Osteoblast (primary cell): ENCODE results near the gene TLCD4. TPM values are rescaled to one million over a fixed set of nuclear protein-coding genes. Genes with fewer than 3 reads are reported as not detected.
A peak's percentile ranks its signal among the peaks of the same experiment; 100 is the strongest.

Experiments
- DNase-seq: peaks from one replicate; pipeline ENCODE4 v3.0.0; 2011; ENCODE audit warnings: low spot score, mixed read lengths; ENCODE audit not compliant: insufficient read length; ENCODE audit errors: missing footprints
- H2AFZ ChIP-seq: 2 replicates; pipeline ENCODE4 v1.6.0; 2011; ENCODE audit warnings: mild to moderate bottlenecking, low read length
- H3K27ac ChIP-seq: 2 replicates; pipeline ENCODE4 v1.5.1; 2011; ENCODE audit warnings: mild to moderate bottlenecking, low read depth, low read length, moderate library complexity
- H3K27me3 ChIP-seq: 2 replicates; pipeline ENCODE4 v1.6.0; 2012; ENCODE audit warnings: mild to moderate bottlenecking, control low read depth, inconsistent platforms, low read length, moderate library complexity; ENCODE audit not compliant: insufficient read depth
- H3K36me3 ChIP-seq: 2 replicates; pipeline ENCODE4 v1.5.1; 2011; ENCODE audit warnings: mild to moderate bottlenecking, low read length, control low read depth, moderate library complexity; ENCODE audit not compliant: insufficient read depth
- H3K4me1 ChIP-seq: 2 replicates; pipeline ENCODE4 v1.5.1; 2011; ENCODE audit warnings: mild to moderate bottlenecking, low read length, control low read depth, moderate library complexity; ENCODE audit not compliant: insufficient read depth
- H3K4me2 ChIP-seq: 2 replicates; pipeline ENCODE4 v1.6.0; 2011; ENCODE audit warnings: mild to moderate bottlenecking, low read length; ENCODE audit not compliant: insufficient read depth
- H3K4me3 ChIP-seq: fragments of 200-600 bp; sonication (generic); 3 replicates; pipeline ENCODE4 v1.5.1; 2012; ENCODE audit warnings: mild to moderate bottlenecking, low read length, inconsistent platforms; ENCODE audit not compliant: insufficient read depth
- H3K79me2 ChIP-seq: 2 replicates; pipeline ENCODE4 v1.6.0; 2012; ENCODE audit warnings: mild to moderate bottlenecking, low read length, control low read depth, inconsistent platforms; ENCODE audit not compliant: insufficient read depth
- H3K9me3 ChIP-seq: 2 replicates; pipeline ENCODE4 v1.5.1; 2011; ENCODE audit warnings: low read depth, low read length, control low read depth
- H4K20me1 ChIP-seq: 2 replicates; pipeline ENCODE4 v1.6.0; 2012; ENCODE audit warnings: mild to moderate bottlenecking, low read length, control low read depth; ENCODE audit not compliant: insufficient read depth
- CTCF ChIP-seq: IDR thresholded peaks from 2 replicates; pipeline ENCODE4 v1.5.1; 2011; ENCODE audit warnings: mild to moderate bottlenecking, low read depth, low read length, moderate library complexity; ENCODE audit errors: extremely low read depth
- total RNA-seq: library from RNA; depleted of rRNA; stranded (reverse); fragments of >200 nt; gene quantifications from 2 replicates; pipeline ENCODE4 v1.2.3, GENCODE V29; 2012

Gene TLCD4
- total RNA-seq, 1 donor = 2.2 TPM

GRCh38 chr1:95076034-95076433 lies 41.1 kb upstream of the TLCD4 start:
- no peak overlapping the region for H3K4me3 ChIP-seq
- H2AFZ ChIP-seq = no peak overlapping the region
- no peak overlapping the region for H3K27ac ChIP-seq
- no peaks in the 10 kb centered on the region for H3K36me3 ChIP-seq
- H3K4me1 ChIP-seq = peaks cover 12% of the 10 kb centered on the region
- peaks cover 11% of the 10 kb centered on the region for H3K27me3 ChIP-seq
- H4K20me1 ChIP-seq = no peaks in the 10 kb centered on the region
- no peak for DNase-seq
- no peak for TF ChIP-seq CTCF
- no peak overlapping the region for H3K4me2 ChIP-seq
- H3K9me3 ChIP-seq = no peaks in the 10 kb centered on the region
- no peaks in the 10 kb centered on the region for H3K79me2 ChIP-seq

DNA sequence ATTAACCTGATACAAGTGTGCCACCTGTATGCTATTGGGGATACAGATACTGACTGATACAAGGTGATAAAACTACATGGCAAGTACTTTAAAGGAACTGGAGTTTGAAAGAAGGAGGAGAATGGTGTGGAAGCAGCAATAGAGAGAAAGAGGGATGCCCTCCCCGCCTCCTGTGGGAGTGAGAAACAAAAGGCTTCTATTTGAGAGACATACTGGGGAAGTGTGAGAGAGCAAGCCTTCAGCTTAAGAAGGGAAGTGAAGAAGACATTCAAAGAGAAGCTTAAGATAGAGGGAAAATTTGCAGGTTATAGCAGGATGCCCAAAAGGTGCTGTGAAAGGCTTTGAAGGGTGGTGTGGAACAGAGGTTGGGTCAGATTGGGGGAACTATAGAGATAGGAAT lies 36.7 kb upstream of the TLCD4 start:
- H3K27ac ChIP-seq = no peak overlapping the region
- H3K36me3 ChIP-seq = no peaks in the 10 kb centered on the region
- H3K79me2 ChIP-seq = no peaks in the 10 kb centered on the region
- H4K20me1 ChIP-seq = no peaks in the 10 kb centered on the region
- H3K4me1 ChIP-seq = no peaks in the 10 kb centered on the region
- DNase-seq = no peak
- peaks cover 11% of the 10 kb centered on the region for H3K27me3 ChIP-seq
- no peak for TF ChIP-seq CTCF
- H2AFZ ChIP-seq = no peak overlapping the region
- H3K4me3 ChIP-seq = no peak overlapping the region
- no peak overlapping the region for H3K4me2 ChIP-seq
- no peaks in the 10 kb centered on the region for H3K9me3 ChIP-seq

DNA sequence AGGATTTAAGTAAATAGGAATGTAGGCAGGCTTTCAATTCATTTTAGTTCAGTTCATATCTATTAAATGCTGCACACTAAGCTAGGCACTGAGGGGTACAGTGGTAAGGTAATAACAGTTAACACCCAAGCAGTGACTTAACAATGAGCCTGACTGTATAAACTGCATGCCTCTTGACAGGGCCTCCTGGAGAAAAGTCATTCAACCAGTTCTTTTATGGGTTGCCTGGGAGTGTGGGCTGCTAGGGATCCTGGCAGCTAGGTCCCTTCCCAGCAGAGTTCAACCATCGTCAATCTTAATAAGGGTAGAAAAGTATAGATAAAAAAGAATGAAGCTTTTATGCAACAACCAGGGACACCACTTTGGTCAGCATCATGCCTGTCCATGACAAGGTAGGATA lies 36.3 kb upstream of the TLCD4 start:
- H3K27me3 ChIP-seq = peaks cover 11% of the 10 kb centered on the region
- H3K4me2 ChIP-seq = no peak overlapping the region
- no peak for TF ChIP-seq CTCF
- no peak overlapping the region for H3K27ac ChIP-seq
- DNase-seq = no peak
- no peaks in the 10 kb centered on the region for H4K20me1 ChIP-seq
- no peak overlapping the region for H2AFZ ChIP-seq
- H3K36me3 ChIP-seq = no peaks in the 10 kb centered on the region
- no peaks in the 10 kb centered on the region for H3K9me3 ChIP-seq
- no peaks in the 10 kb centered on the region for H3K79me2 ChIP-seq
- no peak overlapping the region for H3K4me3 ChIP-seq
- H3K4me1 ChIP-seq = no peaks in the 10 kb centered on the region

GRCh38 chr1:95084317-95085176 lies 32.6 kb upstream of the TLCD4 start:
- Histone ChIP-seq H3K79me2 (no peaks in the 10 kb centered on the region), H3K4me1 (peaks cover 14% of the 10 kb centered on the region), H3K4me2 (no peak overlapping the region), H3K27ac (no peak overlapping the region), H3K4me3 (no peak overlapping the region), H3K36me3 (no peaks in the 10 kb centered on the region), H4K20me1 (no peaks in the 10 kb centered on the region), H3K9me3 (no peaks in the 10 kb centered on the region), H3K27me3 (peaks cover 10% of the 10 kb centered on the region), H2AFZ (peak overlapping the region; percentile 31)
- DNase-seq = no peak
- peak; percentile 72 for TF ChIP-seq CTCF
